K562 (cell line): Measurements from ENCODE around the gene GPC1. TPM values are rescaled to one million over a fixed set of nuclear protein-coding genes. Genes with fewer than 3 reads are reported as not detected.

ENCODE experiments used
- ATAC-seq: fragments of 200-7000 bp; cut with Tn5 transposase; 3 replicates; pipeline ENCODE4 v1.9.1; 2020; ENCODE audit warnings: moderate library complexity
- BruUV-seq: library from RNA; stranded (reverse); fragments of 400-500 nt; replicated peaks from 2 replicates; lab custom pipeline; 2021; lab: Mats Ljungman, UMichigan
- CTCF ChIA-PET: fragments of 300-600 bp; formaldehyde crosslinking; extraction: SDS; loops from one replicate; lab custom pipeline; 2021; ENCODE audit warnings: low intra/inter-chr PET ratio; lab: Yijun Ruan, JAX
- POLR2A ChIA-PET: fragments of 300-600, 350-650 bp; sonication (Branson Sonifier 250); formaldehyde crosslinking; extraction: SDS; loops from one replicate; lab custom pipeline; 2021; ENCODE audit warnings: antibody characterized with exemption, inconsistent platforms; lab: Yijun Ruan, JAX
- DNase-seq, 4 experiments: peaks; one replicate each; pipeline versions ENCODE4 v3.0.0 to v3.0.0-alpha.2; 2011 to 2018; ENCODE audit warnings: low spot score in 3 of 4, mixed read lengths in 3 of 4; ENCODE audit errors: extremely low read depth in 1 of 4
- FAIRE-seq: peaks from 2 replicates; lab custom pipeline; 2011; peaks lifted over from hg19 to GRCh38; lab: Jason Lieb, UNC
- H2AFZ ChIP-seq: 2 replicates; pipeline ENCODE4 v1.6.0; 2011; ENCODE audit warnings: low read depth, low read length, control low read depth, inconsistent platforms
- H3K27ac ChIP-seq: fragments of 200-600 bp; 3 replicates; pipeline ENCODE4 v1.8.0; 2011; ENCODE audit warnings: low read depth, mild to moderate bottlenecking, control low read depth, inconsistent platforms, low read length, moderate library complexity, mixed read lengths; ENCODE audit errors: extremely low read depth
- H3K27me3 ChIP-seq, 2 experiments: fragments of 300-600 bp in 1 of 2; 2 replicates in 1 of 2; 3 replicates in 1 of 2; pipeline versions ENCODE4 v1.6.0 to v1.8.0; 2011; ENCODE audit warnings: inconsistent platforms in 2 of 2, low read length in 2 of 2, mild to moderate bottlenecking in 1 of 2, mixed read lengths in 1 of 2, moderate library complexity in 1 of 2; ENCODE audit not compliant: control insufficient read depth in 2 of 2, insufficient read depth in 2 of 2
- H3K36me3 ChIP-seq: fragments of 300-600 bp; 3 replicates; pipeline ENCODE4 v1.8.0; 2011; ENCODE audit warnings: mild to moderate bottlenecking, low read length, inconsistent platforms; ENCODE audit not compliant: control insufficient read depth, insufficient read depth
- H3K4me1 ChIP-seq, 2 experiments: fragments of 200-600 bp in 1 of 2; replicated peaks in 1 of 2; 2 replicates in 1 of 2; 3 replicates in 1 of 2; pipeline versions ENCODE4 v1.5.1 to v1.8.0; 2011; ENCODE audit warnings: inconsistent platforms in 2 of 2, low read length in 2 of 2, mild to moderate bottlenecking in 1 of 2, mixed read lengths in 1 of 2, moderate library complexity in 1 of 2; ENCODE audit not compliant: control insufficient read depth in 2 of 2, insufficient read depth in 2 of 2
- H3K4me2 ChIP-seq: 2 replicates; pipeline ENCODE4 v1.6.1; 2011; ENCODE audit warnings: low read length, control low read depth, inconsistent platforms, mixed read lengths; ENCODE audit not compliant: insufficient read depth
- H3K4me3 ChIP-seq: fragments of 200-600 bp; sonication (generic), shearing (Covaris generic); 2 replicates; pipeline ENCODE4 v1.5.1; 2016; ENCODE audit warnings: control low read depth, inconsistent platforms
- H3K79me2 ChIP-seq: fragments of 200-600 bp; 3 replicates; pipeline ENCODE4 v1.8.0; 2011; ENCODE audit warnings: low read length, inconsistent platforms; ENCODE audit not compliant: control insufficient read depth, insufficient read depth
- H3K9ac ChIP-seq, 2 experiments: 2 replicates each; pipeline versions ENCODE4 v1.6.0 to v1.6.1; 2011; ENCODE audit warnings: low read depth in 2 of 2, low read length in 2 of 2, control low read depth in 1 of 2, inconsistent platforms in 1 of 2, mild to moderate bottlenecking in 1 of 2, mixed read lengths in 1 of 2; ENCODE audit not compliant: insufficient read depth in 1 of 2
- H3K9me1 ChIP-seq: one replicate; pipeline ENCODE4 v1.6.0; 2011; ENCODE audit warnings: inconsistent platforms, mild to moderate bottlenecking, low read length, moderate library complexity; ENCODE audit not compliant: control insufficient read depth, insufficient read depth
- H3K9me3 ChIP-seq: replicated peaks from 2 replicates; pipeline ENCODE4 v1.5.1; 2011; ENCODE audit warnings: low read depth, low read length, inconsistent platforms; ENCODE audit not compliant: control insufficient read depth, insufficient read depth
- H4K20me1 ChIP-seq: replicated peaks from 2 replicates; pipeline ENCODE4 v1.6.1; 2011; ENCODE audit warnings: low read length, inconsistent platforms, mixed read lengths; ENCODE audit not compliant: control insufficient read depth, insufficient read depth
- BDP1 ChIP-seq: IDR thresholded peaks from 3 replicates; pipeline ENCODE4 v1.6.1; 2011; ENCODE audit not compliant: insufficient read length, insufficient read depth
- CTBP1 ChIP-seq: fragments of 450-650 bp; IDR thresholded peaks from 2 replicates; pipeline ENCODE4 v1.6.1; 2016; ENCODE audit warnings: borderline replicate concordance
- ETV5 ChIP-seq: sonication (generic); formaldehyde crosslinking; IDR thresholded peaks from 2 replicates; pipeline ENCODE4 v1.4.0; 2020; ENCODE audit warnings: low read depth, mild to moderate bottlenecking, missing genetic modification reagents
- FOXJ3 ChIP-seq: sonication (generic); formaldehyde crosslinking; IDR thresholded peaks from 2 replicates; pipeline ENCODE4 v1.4.0; 2020; ENCODE audit warnings: mild to moderate bottlenecking, missing genetic modification reagents
- HNRNPLL ChIP-seq: fragments of 200-400 bp; formaldehyde crosslinking; IDR thresholded peaks from 2 replicates; pipeline ENCODE4 v1.6.1; 2017; ENCODE audit warnings: low read length, low read depth, mild to moderate bottlenecking; ENCODE audit not compliant: poor library complexity, severe bottlenecking
- NFYB ChIP-seq: IDR thresholded peaks from 2 replicates; pipeline ENCODE4 v1.6.1; 2011; ENCODE audit warnings: mild to moderate bottlenecking, moderate library complexity; ENCODE audit not compliant: insufficient read length; ENCODE audit errors: extremely low read depth
- RREB1 ChIP-seq: fragments of 250-450 bp; sonication (Bioruptor Pico); IDR thresholded peaks from 2 replicates; pipeline ENCODE4 v1.4.0; 2020
- SIRT6 ChIP-seq: IDR thresholded peaks from one replicate; pipeline ENCODE4 v1.6.1; 2012; ENCODE audit warnings: low read depth, mild to moderate bottlenecking, control low read depth, inconsistent platforms, low read length, moderate library complexity
- SLC30A9 ChIP-seq: fragments of 250-450 bp; sonication (Bioruptor Pico); IDR thresholded peaks from 2 replicates; pipeline ENCODE4 v1.8.0; 2022; ENCODE audit warnings: mild to moderate bottlenecking, moderate library complexity
- SOX6 ChIP-seq: fragments of 450-650 bp; IDR thresholded peaks from 2 replicates; pipeline ENCODE4 v1.6.1; 2014; ENCODE audit warnings: mild to moderate bottlenecking
- TFAM ChIP-seq: fragments of 250-450 bp; sonication (Bioruptor Pico); conservative IDR thresholded peaks from 2 replicates; pipeline ENCODE4 v1.5.0; 2021; ENCODE audit warnings: mild to moderate bottlenecking, moderate library complexity
- ZKSCAN1 ChIP-seq: fragments of 150-350 bp; IDR thresholded peaks from 2 replicates; pipeline ENCODE4 v1.6.1; 2016; ENCODE audit warnings: low read depth, low read length
- ZNF507 ChIP-seq: conservative IDR thresholded peaks from 2 replicates; pipeline ENCODE4 v1.6.1; 2017; ENCODE audit warnings: missing genetic modification characterization, missing compliant biosample characterization
- ZNF655 ChIP-seq: fragments of 250-450 bp; sonication (Bioruptor Pico); IDR thresholded peaks from 2 replicates; pipeline ENCODE4 v1.5.0; 2021
- WGBS: fragments of 100-300 bp; shearing (Covaris generic); methylation state at CpG from one replicate; pipeline ENCODE4 v1.1.6; 2016; ENCODE audit warnings: low coverage, mixed read lengths; ENCODE audit not compliant: insufficient coverage; ENCODE audit errors: missing lambda C conversion rate; 5-methylcytosine and 5-hydroxymethylcytosine counted together
- in situ Hi-C: fragments of 300-500 bp; cut with MboI; formaldehyde crosslinking; loops from 4 replicates; pipeline ENCODE4 v1.15.0; 2018; ENCODE audit warnings: inconsistent platforms, mixed read lengths
- intact Hi-C: fragments of 100-400 bp; cut with micrococcal nuclease; formaldehyde crosslinking; loops from 2 replicates; pipeline ENCODE4 v1.14.2; 2022
- polyA plus RNA-seq, 8 experiments: library from polyadenylated mRNA; depleted of rRNA in 4 of 8; stranded (reverse) in 5 of 8; unstranded in 3 of 8; fragments of >200 nt; fragmentation: Nextera tagmentation in 2 of 8; fragmentation: Illumina TruSeq in 1 of 8; extraction: Ambion mirVana in 2 of 8; extraction: Trizol in 1 of 8; gene quantifications; 2 replicates each; pipeline versions ENCODE4 v1.2.1 to v1.2.3, GENCODE V29; 2011 to 2014; ENCODE audit warnings: inconsistent platforms in 1 of 8, missing spikeins in 1 of 8
- total RNA-seq, 7 experiments: library from RNA; depleted of rRNA in 6 of 7; stranded (reverse); fragments of >200 nt in 6 of 7; fragmentation: Illumina TruSeq in 2 of 7; extraction: Trizol in 2 of 7; gene quantifications; 2 replicates each; pipeline versions ENCODE4 v1.2.1 to v1.2.3, GENCODE V29; 2011 to 2021; ENCODE audit warnings: low replicate concordance in 1 of 7
- TF ChIP-seq, protein P1 (sequence below): fragments of 200-800 bp; sonication (Bioruptor generic); IDR thresholded peaks from 2 replicates; pipeline ENCODE4 v1.6.1; 2017; ENCODE audit warnings: missing genetic modification characterization, missing compliant biosample characterization

GPC1 gene
- total and polyA plus RNA-seq, 9 of the 15 experiments (the other 6 are each of a cell fraction or from before 2014, with no cell fraction given): 0.07 to 0.82 (median 0.14) TPM; not detected in 3

DNA sequence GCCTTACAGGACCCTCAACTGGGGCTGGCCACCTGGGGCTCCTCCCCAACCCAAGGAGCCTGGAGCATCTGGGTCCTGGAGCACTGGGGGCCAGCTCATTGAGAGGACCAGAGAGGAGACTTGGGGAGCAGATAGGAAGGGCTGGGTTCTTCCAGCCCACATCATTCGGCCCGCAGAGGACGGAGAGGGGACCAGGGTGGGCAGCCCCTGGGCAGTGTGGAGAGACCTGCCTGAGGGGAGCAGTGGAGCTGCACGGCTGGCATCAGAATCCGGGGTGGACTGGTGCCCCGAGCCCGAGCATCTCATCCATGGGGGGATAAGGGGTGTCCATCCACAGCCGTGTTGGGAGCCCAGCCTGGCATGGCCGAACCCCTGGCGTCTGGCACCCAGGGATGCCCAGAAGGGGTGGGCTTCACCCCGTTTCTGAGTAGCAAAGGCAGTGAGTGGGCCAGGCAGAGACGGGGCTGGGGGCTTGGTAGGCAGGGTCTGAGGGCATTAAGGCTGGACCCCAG lies 11.3 kb downstream of the GPC1 start:
- H3K9ac ChIP-seq: no peak overlapping the region
- no peak overlapping the region for H3K4me3 ChIP-seq
- FAIRE-seq (no peak), DNase-seq (no peak)
- H3K9me3 ChIP-seq: no peaks in the 10 kb centered on the region
- no peak overlapping the region for H3K4me2 ChIP-seq
- BruUV-seq: no TSS peak
- POLR2A ChIA-PET: interaction anchor here (0.6 kb wide), 1 partner anchor 150 kb away, joined by 3 read pairs; no protein-coding TSS in a partner anchor
- TF ChIP-seq CTBP1: no peak
- TF ChIP-seq BDP1: no peak
- no peak for TF ChIP-seq ZNF655 (CRISPR knock-in tag)
- TF ChIP-seq SLC30A9 (CRISPR knock-in tag): no peak
- no peak for TF ChIP-seq RREB1
- TF ChIP-seq SIRT6: no peak
- TF ChIP-seq, protein P1, sequence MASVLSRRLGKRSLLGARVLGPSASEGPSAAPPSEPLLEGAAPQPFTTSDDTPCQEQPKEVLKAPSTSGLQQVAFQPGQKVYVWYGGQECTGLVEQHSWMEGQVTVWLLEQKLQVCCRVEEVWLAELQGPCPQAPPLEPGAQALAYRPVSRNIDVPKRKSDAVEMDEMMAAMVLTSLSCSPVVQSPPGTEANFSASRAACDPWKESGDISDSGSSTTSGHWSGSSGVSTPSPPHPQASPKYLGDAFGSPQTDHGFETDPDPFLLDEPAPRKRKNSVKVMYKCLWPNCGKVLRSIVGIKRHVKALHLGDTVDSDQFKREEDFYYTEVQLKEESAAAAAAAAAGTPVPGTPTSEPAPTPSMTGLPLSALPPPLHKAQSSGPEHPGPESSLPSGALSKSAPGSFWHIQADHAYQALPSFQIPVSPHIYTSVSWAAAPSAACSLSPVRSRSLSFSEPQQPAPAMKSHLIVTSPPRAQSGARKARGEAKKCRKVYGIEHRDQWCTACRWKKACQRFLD (CRISPR knock-in tag): no peak
- TF ChIP-seq FOXJ3 (CRISPR knock-in tag): no peak
- TF ChIP-seq SOX6: no peak
- no peak for TF ChIP-seq ZNF507 (tag)
- TF ChIP-seq TFAM (CRISPR knock-in tag): no peak
- TF ChIP-seq HNRNPLL: no peak
- TF ChIP-seq NFYB: no peak
- no peak for TF ChIP-seq ETV5 (CRISPR knock-in tag)
- TF ChIP-seq ZKSCAN1: no peak
- TF ChIP-seq, all 486 proteins: peak for 0
- peaks cover 0 to 83% of the 10 kb centered on the region in 2 experiments; a peak in 3 of 5 replicates for H3K27me3 ChIP-seq
- peaks cover 0 to 23% of the 10 kb centered on the region in 2 experiments; a peak in 2 of 5 replicates for H3K4me1 ChIP-seq
- H3K36me3 ChIP-seq: no peaks in the 10 kb centered on the region
- no peaks in the 10 kb centered on the region for H3K9me1 ChIP-seq
- ATAC-seq: no peak
- intact Hi-C loops (no loop called here), in situ Hi-C loops (no loop called here)
- H2AFZ ChIP-seq: no peak overlapping the region
- CTCF ChIA-PET: no interaction called here
- H3K79me2 ChIP-seq: no peaks in the 10 kb centered on the region
- H4K20me1 ChIP-seq: no peaks in the 10 kb centered on the region; the same call in none of the 2 replicates
- 0% methylated on average over 6 of the region's 12 CpGs for WGBS
- no peak overlapping the region for H3K27ac ChIP-seq
